H4 (cell line): ENCODE data around the gene TIMM44. TPM values are rescaled to one million over a fixed set of nuclear protein-coding genes. Genes with fewer than 3 reads are reported as not detected.

Experiments
- DNase-seq: peaks from one replicate; pipeline ENCODE4 v3.0.0-alpha.2; 2015; ENCODE audit warnings: low spot score
- total RNA-seq: library from RNA; depleted of rRNA; stranded (reverse); fragments of >200 nt; shearing (Covaris generic); gene quantifications from 2 replicates; pipeline ENCODE4 v1.2.3, GENCODE V29; 2014; rRNA removed

TIMM44 gene, protein sequence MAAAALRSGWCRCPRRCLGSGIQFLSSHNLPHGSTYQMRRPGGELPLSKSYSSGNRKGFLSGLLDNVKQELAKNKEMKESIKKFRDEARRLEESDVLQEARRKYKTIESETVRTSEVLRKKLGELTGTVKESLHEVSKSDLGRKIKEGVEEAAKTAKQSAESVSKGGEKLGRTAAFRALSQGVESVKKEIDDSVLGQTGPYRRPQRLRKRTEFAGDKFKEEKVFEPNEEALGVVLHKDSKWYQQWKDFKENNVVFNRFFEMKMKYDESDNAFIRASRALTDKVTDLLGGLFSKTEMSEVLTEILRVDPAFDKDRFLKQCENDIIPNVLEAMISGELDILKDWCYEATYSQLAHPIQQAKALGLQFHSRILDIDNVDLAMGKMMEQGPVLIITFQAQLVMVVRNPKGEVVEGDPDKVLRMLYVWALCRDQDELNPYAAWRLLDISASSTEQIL
- total RNA-seq: 64.9 and 86.8 TPM in 2 replicates

DNA sequence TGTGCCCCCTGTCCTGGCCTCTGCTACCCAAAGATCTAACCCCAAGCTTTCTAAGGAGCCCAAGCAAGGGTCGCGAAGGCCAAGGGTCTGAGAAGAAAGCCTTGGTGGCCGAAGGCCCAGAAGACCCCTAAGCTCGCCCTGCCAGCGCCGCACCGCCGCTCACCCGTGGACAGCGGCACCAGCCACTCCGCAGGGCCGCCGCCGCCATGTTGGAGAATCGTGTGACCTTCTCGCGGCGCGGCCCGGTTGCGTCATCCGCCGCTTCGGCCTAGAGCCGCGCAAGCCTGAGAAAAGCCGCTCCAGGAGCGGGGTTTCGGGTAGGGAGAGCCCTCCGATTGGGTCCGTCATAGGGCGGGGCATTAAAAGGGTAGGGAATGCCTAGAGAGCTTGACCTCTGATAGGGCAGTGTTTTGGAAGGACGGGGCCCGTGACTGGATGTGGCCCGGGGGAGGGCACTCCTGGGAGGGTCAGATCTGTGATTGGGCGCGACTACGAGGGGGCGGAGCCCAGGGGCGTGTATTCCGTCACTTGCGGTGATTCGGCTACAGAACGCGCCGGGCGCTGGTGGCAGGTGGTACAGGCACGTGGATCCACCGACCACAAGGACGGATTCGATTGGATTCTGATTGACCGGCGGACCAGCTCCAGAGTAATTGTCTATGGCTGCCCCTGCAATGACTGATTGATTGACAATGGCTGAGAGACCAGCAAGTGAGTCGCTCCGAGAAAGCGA lies at the start of gene TIMM44:
Gene TIMM44, minus strand, starts transcription at position 223 of the 733 bp plus-strand sequence. Its CDS starts 15 bp downstream, at position 208.
- DNase-seq: peak; percentile 100

DNA sequence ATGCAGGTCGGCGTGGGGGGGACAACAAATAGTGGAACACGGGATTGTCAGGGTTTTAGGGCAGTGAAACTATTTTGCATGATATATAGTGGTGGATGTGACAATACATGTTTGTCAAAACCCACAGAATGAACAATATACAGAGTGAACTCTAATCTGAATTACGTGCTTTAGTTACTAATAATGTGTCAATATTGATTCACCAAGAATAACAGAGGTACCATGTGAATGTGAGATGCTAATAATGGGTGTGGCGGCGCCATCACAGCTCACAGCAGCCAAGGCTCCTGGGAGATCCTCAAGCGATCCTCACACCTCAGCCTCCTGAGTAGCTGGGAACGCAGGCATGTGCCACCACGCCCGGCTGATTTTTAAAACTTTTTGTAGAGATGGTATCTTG lies 49.1 kb upstream of the TIMM44 start:
- DNase-seq: no peak

DNA sequence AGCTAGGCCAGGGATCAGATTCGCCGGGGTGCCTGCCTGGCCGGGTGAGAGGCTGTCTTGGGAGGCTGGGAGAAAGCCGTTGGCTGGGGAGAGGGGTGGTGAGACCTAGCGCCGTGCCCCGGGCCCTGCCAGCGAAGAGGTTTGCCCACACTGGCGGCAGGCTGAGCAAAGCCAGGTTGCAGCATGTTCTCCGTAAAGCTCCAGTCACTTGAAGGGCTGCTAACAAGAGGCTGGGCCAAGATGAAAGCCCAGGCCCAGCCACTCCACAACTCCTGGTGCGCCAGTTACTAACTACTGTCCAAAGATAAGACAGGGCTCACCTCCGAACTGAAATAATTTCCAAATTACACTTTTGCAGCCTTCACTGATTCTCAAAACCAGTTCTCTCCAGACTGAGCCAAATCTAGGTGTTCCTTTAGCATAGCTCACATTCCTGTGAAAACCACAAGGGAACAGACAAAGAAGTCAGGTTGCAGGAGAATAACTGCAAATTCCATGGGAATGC lies 45.7 kb upstream of the TIMM44 start:
- DNase-seq: no peak

DNA sequence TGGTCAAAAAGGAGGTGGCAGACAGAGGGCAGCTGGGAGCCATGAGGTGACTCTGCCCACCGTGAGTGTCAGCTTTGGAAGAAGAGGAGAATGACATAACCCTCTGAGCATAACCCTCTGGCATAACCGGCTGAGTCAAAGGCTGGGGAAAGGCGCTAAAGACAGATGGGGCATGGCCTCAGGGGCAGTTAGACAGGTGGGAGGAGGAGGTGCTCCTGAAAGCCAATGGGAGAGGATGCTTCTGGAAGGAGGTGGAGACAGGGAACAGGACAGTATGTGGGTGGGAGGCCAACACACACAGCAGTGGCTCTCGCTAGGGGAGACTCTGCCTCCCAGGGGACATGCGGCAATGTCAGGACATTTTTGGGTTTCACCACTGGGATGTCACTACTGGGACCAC lies 44.8 kb upstream of the TIMM44 start:
- no peak for DNase-seq

DNA sequence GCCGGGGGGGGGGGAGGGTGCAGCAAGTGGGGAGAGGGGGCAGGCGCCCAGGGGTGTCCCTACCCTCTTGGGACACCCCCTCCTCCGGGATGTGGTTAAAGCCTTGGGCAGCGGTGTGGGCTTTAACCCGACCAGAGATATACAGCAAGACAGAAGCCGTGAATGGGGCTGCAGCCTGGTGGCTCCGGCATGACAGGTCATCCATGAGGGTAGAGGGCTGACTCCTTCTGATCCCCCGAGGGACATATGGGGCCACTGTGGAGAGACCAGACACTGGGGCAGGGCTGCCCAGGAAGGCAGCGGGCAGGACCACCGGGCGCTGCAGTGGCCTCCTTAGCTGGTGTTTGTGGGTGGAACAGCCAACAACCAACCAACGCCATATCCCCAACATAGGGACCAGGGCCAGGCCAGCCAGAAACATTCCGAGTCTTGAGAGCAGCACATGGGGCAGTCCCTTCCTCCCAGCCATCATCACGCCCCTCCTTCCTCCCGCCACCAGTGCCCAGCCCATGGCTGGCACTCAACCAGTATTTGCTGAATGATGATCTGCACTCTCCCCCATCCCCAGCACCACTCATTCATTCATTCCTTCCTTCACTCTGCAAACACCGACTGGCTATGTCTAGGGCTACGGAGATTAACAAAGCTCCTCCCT lies 43.8 kb upstream of the TIMM44 start:
- DNase-seq: no peak

DNA sequence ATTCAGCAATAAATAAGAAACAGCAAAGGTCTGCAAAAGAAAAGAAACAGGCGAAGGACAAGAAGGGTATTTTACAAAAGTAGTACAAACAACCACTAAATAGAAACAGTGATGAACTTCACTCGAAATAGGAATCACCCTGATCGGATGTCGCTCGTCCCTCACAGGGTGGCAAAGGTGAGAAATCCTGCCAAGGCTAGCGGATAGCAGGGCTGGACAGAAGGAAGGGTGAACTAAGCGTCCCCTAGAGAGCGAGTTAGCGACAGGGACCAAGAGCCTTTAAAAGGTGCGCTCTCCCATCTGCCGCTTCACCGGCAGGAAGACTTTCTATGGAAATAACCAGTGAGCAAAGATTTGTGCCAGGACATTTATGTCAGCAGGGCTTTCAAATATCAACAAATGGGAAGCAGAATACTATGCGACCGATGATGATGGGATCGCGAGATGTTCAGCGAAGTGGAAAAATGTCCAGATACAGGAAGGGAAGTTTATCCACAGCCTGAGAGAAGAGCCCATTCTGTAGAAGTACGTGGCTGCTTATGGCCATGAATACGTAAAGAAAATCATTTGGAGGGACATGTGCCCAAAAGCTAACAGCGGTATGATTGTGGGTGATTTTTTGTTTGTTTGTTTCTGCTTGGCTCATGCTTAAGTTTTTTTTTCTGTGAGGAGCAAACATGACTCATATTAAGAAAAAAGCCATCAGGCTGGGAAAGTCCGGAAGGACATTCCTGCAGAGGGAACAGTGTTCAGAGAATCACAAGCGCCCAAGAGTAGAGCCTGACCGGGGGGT lies 43.1 kb upstream of the TIMM44 start:
- DNase-seq: peak; percentile 65

DNA sequence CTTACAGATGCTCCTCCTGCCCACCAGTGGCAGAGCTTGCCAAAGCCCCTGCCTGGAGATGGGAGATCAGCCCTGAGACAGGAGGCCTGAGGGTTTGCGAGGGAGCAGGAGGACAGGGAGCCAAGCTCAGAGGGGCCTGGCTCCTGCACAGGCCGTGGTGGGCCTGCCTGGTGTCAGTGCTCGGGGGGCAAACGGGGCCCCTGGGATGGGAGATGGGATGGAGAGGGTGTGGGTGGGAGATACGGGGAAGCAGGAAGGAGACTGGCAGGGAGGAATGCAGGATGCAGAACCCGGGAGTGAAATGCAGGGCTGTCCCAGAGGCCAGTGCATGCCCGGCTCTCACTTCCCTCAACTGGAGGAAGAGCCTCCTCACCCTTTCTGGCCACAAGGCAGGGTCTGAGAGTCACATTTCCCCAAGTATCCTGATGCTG lies 42.0 kb upstream of the TIMM44 start:
- no peak for DNase-seq

DNA sequence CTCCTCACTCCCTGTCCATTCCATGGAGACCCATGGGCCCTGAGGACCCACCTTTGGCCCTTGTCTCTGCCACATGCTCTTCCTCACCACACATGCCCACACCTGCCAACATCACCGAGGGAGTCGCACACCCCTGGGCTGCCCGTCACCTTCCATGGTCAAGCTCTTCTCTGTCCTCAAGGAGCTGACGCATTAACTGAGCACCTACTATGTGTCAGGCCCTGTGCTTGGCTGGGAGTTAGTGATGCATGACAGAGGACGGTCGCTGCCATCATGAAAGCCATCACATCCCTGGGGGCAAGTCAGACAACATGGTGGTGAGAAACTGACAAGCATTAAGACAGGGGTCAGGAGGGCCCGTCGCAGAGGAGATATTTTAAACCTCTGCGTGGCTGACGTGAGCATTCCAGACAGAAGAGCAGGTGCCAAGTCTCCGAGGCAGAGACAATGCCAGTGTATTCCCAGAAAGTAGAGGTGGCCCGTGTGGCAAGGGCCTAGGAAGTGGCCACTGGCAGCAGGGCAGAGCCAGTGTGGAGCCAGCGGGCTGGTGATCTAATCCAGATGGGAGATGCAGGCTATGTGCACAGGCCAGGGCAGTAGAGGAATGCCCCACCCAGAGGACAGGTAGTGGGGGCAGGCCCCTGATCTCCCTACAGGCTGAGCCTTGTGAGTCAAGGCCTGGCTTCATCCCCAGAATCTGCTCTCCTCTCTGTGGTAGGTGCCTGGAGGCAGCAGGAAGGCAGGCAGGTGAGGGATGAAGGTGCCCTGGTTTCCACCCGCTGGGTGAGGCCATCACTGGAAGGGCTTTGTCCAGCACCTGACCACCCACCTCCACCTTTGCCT lies 40.8 kb upstream of the TIMM44 start:
- no peak for DNase-seq

DNA sequence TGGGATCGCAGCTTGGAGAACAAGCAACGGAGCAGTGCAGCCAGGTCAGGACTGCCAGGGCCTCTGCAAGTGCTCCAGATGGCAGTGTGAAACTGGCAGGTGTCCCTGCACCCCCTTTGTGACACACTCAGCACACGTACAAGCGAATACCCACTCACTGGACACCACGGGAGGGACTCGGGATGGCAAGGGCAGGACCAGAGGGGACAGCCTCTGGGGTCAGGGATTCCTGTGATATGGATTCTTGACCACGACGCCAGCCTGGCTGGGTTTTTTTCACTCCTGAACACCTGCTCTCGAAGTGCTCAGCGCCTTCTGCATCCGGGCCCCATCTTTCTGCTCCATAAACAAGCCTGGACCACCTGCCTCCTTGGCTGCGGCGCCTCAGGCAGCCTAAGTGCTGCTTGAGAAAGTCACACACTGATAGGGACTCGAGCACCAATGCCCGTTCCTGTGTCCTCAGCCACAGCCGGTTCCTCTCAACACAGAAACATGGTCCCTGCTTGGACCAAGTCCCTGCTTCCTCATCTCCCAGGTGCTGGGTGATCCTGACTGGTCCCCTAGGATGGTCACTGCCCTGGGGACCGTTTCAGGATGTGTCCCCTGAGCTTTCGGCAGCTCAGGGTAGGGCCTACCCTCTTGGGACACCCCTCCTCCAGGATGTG lies 40.0 kb upstream of the TIMM44 start:
- no peak for DNase-seq

DNA sequence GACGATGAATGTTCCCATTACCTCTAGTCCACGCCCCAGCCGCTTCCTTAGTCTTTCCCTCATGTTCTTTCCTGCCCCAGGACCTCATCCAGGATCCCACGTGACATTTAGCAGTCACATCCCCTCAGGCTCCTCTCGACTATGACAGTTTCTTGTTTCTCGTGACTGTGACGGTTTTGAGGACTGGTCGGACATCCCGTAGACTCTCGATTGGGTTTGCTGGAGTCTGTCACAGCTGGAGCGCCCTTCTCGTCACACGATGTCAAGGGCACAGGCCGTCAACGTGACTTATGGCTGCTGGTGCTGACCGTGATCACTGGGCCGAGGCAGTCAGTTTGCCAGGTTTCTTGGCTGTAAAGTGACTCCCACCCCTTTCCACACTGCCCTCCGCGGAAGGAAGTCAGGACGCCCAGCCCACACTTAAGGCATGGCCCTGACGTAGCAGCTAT lies 39.2 kb upstream of the TIMM44 start:
- DNase-seq: no peak

DNA sequence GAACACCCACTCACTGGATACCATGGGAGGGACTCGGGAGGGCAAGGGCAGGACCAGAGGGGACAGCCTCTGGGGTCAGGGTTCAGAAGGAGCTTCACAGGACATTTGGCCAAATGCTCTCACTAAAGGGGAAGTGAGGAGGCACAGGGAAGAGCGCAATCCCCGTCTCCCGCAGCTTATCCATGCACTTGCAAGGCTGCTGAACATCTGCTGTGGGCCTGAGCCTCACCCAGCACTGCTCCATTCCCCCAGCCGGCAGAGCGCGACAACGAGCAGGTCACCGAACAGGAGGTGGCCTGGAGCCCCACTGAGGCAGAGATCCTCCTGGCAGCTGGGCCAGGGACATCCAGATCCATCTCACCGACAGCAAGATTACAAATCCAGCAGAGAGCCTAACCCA lies 38.6 kb upstream of the TIMM44 start:
- no peak for DNase-seq

DNA sequence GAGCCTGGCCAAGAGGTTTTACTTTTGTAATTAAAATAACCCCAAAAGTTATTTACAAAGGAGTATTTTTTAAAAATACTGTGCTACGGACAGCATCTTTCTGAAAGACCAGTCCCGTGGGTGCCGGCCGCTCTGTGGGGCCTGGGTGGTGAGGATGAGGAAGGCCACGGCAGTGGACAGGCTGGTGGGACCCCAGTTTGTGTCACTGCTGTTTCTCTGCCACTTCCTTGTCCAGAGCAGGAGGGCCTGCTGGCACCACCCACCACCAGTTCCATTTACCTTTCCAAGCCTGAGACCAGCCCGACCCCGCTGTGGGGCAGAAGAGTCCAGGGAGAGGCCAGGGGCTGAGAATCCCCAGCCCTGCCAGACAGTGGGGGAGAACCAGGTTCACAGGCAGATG lies 38.2 kb upstream of the TIMM44 start:
- no peak for DNase-seq

DNA sequence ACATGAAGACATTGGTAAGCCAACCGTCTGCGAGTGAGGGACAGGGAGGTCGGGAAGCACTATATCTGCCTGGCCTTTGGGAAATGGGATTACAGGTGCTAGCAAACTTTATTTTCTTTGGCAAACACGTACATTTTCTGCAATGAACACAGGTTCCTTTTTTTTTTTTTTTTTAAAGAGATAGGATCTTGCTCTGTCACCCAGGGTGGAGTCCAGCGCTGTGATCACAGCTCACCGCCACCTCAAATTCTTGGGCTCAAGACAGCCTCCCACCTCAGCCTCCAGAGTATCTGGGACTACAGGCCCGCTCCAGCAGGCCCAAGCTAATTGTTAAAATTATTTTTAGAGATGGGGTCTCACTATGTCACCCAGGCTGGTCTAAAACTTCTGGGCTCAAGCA lies 37.7 kb upstream of the TIMM44 start:
- DNase-seq: no peak

DNA sequence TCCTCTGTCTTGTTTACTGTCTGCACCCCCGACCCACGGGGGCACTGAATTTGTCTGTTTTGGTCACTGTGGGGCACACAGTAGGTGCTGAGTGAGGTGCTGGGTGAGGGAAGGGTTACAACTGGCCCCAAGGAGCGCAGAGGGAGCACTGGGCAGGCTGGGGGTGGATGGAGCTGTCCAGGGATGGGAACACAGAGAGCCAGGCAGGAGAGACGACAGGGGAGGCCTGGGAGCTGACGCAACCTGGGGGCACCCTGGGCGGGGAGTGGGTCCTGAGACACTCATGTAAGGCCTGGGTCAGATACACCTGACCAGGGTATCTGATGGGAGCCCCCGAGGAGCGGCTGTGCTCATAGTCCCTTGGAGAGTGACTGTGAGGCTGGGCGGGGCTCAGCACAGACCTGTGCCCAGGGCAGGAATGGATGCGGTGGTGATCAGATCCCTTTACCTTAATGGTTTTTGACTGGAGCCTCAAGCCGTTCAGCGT lies 37.2 kb upstream of the TIMM44 start:
- no peak for DNase-seq

DNA sequence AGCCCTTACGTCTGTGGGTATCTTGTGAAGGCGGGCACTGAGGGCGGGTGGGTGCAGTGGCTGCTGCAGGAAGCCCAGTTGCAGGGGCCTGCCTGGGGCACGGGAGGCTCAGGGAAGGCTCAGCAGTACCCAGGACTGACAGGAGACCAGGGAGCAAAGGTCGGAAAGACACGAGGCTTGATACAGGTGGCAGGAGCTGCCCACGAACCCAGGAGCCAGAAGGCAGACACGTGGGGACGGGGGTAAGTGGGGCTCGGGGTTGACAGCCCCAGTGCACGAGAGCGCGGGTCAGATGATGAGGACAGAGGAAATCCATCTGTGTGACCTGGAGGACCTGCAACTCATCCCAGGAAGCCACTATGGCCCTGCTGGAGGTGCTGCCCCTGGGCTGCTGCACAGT lies 36.7 kb upstream of the TIMM44 start:
- no peak for DNase-seq

DNA sequence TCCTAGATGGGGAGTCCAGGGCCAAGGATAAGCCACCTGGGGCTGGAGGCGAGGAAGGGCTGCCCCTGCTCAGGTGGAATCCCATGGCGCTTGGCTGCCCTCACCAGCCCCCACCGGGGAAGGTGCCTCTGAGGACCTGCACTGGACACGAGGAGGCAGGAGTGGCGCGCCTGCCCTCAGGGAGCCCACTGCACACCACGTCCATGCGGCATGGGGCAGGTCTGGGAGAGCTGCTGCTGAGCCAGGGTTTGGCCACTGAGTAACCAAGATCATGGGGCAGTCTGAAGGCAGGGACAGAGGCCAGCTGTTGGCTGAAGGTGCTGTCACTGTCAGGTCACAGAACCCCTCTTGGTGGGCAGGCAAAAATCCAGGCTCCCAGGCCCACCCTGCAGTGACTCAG lies 36.1 kb upstream of the TIMM44 start:
- DNase-seq: no peak

DNA sequence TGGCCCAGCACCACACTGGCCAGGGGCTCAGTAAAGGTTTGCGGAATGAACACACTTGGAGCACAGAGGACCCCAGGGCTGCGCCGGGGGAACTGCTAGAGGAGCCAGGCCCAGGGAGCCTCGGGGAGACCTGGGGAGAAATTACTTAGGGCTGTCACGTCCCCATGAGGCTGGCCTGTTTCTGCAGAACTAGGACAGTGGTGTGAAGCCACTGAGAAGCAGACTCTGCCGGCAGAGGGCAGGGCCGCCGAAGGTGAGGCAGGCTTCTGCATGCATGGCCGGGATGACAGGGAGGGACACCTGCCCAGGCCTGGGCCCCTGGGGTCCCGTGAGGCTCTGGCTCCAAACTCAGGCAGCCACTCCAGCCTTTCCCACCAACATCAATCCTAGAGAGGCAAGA lies 35.5 kb upstream of the TIMM44 start:
- DNase-seq: no peak

DNA sequence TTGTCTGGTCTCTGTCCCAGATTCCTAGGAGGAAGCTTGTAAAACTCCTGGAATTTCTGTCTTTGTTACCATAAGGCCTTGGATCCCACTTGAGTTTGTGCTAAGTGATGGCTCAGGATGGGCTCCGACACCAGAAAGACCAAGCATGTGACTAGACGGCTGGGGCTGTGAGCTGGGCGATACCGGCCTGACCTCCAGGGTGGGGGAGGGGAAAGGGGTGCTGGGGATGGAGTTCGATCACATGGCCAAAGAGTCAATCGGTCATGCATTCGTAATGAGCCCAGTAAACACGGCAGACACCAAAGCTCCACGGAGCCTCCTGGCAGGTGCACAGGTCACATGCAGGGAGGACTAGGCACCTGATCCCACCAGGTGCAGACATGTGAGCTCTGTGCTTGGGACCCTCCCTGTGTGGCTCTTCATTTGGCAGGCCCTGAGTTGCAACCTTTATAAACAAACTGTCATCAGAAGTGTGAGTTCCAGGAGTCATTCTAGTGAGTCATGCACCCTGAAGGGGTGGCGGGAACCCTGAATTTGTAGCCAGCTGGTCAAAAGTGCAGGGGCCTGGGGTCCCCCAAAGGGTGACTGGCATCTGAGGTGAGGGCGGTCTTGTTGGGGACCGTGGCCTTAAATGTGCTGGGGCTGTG lies 34.8 kb upstream of the TIMM44 start:
- no peak for DNase-seq

DNA sequence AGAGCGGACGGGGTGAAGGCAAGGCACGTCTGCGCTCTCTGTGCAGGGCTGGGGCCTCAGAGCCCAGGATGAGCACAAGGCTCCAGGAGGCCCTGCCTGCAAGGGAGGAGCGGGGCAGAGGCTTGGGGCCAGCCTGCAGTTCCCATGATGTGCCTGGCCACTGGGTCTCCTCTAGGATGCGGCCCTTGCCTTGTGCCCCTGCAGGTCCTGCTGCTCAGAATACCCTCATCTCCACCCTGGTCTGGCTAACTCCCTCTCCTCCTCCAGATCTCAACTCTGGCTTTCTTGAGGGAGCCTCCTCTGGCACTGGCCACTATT lies 34.2 kb upstream of the TIMM44 start:
- no peak for DNase-seq
